HG03066 (cell line): ENCODE measurements around the gene IL18.
"Not testable (repeated sequence)": the region's sequence is repeated elsewhere in the genome, so short reads cannot be mapped to it uniquely, and the experiment has no call there.

Experiments
- ATAC-seq: cut with Tn5 transposase; IDR thresholded peaks from one replicate; pipeline ENCODE4 v1.9.1; 2021; ENCODE audit warnings: low read depth; ENCODE audit not compliant: unreplicated experiment

The IL18 gene

GRCh38 chr11:112173152-112173551, 9.3 kb upstream of the IL18 start:
- no peak for ATAC-seq

DNA sequence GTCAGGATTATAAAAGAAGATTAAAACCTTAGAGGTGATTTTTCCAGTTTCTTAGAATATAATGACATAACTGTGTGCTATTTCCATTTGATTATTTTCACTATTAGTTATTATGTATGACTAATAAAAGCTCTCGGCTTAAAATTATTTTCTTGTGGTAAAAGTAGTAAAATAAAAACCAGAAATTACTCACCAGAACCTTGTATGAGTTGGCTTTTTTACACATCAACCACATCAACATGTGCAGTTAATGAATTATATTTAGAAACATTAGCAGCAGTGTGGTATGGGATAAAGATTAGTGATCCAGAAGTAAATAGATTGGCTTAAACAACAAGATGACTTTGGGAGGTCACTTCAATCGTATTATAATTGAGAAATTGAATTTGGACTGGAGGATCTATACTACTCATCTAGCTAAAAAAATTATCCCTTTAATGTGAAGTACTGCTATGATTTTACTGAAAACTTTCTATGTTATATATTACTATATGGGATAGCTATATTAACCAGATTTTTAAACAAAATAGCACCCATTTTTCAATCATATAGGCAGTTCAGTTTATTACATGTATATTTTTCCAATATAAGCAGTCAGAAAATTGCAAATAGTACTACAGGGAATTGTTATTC, 8.6 kb upstream of the IL18 start:
- ATAC-seq, result no peak

- no peak for ATAC-seq
These were observed 3.3 kb upstream of the IL18 start, which contains the start of gene TEX12 for GRCh38 chr11:112167145-112167544. TEX12 (plus strand) TSS chr11:112167372; CDS start chr11:112169269, 1,897 bp downstream.

GRCh38 chr11:112166562-112166961, 2.7 kb upstream of the IL18 start:
- ATAC-seq, result no peak

- ATAC-seq, result no peak
These were observed 1.2 kb upstream of the IL18 start for GRCh38 chr11:112165049-112165448.

- no peak for ATAC-seq
These were observed 940 bp downstream of the IL18 start for GRCh38 chr11:112162761-112163546.

- ATAC-seq, result not testable (repeated sequence)
These were observed 1.7 kb downstream of the IL18 start for GRCh38 chr11:112162200-112162599.

DNA sequence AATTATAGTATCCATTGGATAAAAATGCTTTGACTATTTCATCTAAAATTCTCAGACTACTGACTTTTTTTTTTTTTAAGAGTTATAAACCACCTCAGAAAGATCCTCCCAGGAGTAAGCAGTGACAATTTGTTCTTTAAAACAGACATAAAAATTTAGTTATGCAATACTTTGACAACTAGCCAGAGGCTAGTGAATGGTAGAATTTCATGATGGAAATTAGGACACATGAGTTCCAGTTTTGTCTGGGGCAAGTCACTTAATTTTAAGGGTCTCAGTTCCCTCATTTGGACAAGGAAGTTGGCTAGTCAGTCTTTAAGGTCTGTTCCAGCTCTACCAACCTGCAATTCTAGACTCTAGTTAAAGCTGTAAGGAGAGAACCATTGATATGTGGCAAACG, 2.9 kb downstream of the IL18 start:
- ATAC-seq, result no peak

DNA sequence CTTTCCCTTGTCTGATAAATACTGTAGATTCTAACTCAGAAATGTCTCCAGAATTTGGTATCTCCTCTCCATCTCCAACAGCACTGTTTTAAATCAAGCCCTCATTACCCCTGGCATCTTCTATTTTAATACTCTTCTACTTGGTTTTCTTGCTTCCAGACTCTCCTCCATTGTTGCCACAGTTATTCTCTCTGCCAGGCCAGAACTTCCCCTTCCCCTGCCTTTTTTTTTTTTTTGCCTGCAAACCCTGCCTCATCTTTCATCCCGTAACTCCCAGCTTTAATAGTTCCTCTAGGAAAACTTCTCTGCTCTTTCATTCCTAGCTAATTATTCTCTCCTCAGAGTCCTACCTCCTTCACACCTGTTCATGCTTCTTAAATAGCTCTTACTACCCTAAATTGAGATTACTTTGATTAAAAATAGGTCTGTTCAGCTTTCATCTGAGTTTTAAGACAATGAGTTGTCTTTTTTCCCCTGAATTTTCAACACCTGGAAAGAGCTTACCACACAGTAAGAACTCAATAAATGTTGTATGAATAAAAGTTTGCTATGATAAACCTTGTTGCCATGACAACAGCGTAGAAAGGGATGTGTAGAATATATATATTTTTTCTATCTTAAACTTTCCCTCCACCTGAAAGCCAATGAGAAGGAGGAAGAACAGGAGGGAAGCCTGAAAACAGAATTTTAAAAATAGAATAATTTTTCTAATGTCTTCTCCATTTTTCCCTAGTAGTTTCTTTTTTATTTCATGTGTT, 3.6 kb downstream of the IL18 start:
- ATAC-seq, result no peak

DNA sequence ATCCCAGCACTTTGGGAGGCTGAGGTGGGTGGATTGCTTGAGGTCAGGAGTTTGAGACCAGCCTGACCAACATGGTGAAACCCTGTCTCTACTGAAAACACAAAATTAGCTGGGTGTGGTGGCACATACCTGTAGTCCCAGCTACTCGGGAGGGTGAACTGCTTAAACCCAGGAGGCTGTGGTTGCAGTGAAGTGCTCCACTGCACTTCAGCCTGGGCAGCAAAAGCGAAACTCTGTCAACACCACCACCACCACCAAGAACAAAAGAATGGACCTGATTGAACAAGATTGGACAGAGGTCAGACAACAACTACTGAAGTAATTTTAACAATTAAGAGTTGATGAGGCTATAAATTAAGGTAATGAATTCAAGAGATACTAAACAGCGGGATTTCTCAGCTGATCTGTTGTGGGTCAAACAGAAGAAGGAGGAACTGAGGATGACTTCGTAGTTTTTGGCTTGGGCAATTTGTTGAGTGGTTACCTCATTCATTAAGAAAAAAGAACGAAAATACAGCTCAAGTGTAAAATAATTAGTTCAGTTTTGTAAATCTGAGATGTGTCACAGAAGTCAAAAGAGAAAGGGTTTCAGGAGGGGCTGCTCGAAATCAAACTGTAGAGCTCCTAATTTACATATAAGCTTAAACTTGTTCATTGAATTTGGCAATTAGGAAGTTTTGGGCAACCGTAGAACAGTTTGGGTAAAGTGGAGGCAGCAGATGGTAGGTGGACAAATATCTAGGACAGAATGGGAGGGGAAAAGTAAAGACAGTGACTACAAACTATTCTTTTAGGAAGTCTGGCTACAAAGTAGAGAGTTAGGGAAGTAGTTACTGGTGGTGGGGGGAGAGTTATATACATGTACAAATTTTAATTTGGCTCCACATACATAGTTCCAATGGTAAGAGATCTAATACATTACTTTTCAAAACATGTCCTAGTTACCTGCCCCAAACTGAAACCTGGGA, 4.5 kb downstream of the IL18 start:
- no peak for ATAC-seq

- no peak for ATAC-seq
These were observed 6.7 kb downstream of the IL18 start for GRCh38 chr11:112156956-112157766.

- no peak for ATAC-seq
These were observed 7.5 kb downstream of the IL18 start for GRCh38 chr11:112156153-112156955.

- no peak for ATAC-seq
These were observed 13.4 kb downstream of the IL18 start for GRCh38 chr11:112150517-112150916.

- ATAC-seq, result no peak
These were observed 20.3 kb downstream of the IL18 start for GRCh38 chr11:112143597-112143996.

DNA sequence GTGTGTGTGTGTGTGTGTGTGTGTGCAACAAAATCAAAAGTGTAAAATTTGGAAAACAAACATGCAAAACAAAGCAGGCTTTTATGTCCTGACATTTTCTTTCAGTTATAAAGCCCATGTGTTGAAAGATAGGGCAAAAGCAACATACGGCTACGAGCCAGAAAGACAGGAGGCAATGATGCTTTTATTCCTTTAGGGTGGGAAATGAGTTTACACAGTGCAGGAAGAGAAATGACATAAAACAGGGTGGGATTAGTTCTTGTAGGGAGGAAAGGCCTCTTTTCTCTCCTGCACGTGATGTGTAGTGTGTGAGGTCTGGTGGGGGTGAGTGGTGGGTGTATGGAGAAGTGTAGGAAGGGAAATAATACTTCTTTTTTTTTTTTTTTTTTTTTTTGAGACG, 29.4 kb downstream of the IL18 start:
- no peak for ATAC-seq

DNA sequence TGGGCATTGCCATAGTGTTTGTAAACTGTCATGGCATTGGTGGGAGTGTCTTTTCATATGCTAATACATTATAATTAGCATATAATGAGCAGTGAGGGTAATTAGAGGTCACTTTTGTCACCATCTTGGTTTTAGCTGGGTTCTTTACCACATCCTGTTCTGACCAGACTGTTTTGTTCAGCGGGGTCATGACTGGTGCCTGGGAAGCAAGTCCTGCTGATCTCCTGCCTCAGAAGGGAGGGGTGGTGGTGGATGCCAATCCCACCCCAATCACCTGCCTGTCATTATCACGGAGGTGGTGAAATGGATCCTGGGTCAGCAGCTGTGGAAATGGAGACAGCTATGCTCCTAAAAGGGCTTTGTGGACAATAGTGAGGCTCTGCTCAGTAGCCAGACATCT, 31.2 kb downstream of the IL18 start:
- no peak for ATAC-seq

GRCh38 chr11:112129656-112130055, 34.2 kb downstream of the IL18 start:
- no peak for ATAC-seq

- no peak for ATAC-seq
These were observed 35.3 kb downstream of the IL18 start for GRCh38 chr11:112128483-112129121.
